MCF 10A (cell line): ENCODE results near the gene SEC16B. TPM values are rescaled to one million over a fixed set of nuclear protein-coding genes. Genes with fewer than 3 reads are reported as not detected.

Source experiments
- BruUV-seq: library from RNA; stranded (reverse); fragments of 400-500 nt; replicated peaks from 2 replicates; lab custom pipeline; 2021; lab: Mats Ljungman, UMichigan
- CTCF ChIA-PET: fragments of 300-600 bp; sonication (Branson Sonifier 250); formaldehyde crosslinking; extraction: SDS; loops from one replicate; lab custom pipeline; 2021; ENCODE audit warnings: antibody characterized with exemption, inconsistent platforms; lab: Yijun Ruan, JAX
- POLR2A ChIA-PET: fragments of 300-600, 350-650 bp; sonication (Branson Sonifier 250); formaldehyde crosslinking; extraction: SDS; loops from one replicate; lab custom pipeline; 2020; ENCODE audit warnings: antibody characterized with exemption, inconsistent platforms; lab: Yijun Ruan, JAX
- DNase-seq: peaks from one replicate; pipeline ENCODE4 v3.0.0-alpha.2; 2018; ENCODE audit not compliant: unreplicated experiment
- H3K27ac Mint-ChIP-seq: one replicate; pipeline ENCODE4 v1.8.0; 2022; ENCODE audit warnings: mild to moderate bottlenecking, low read depth, mixed read lengths; ENCODE audit not compliant: unreplicated experiment
- H3K27me3 Mint-ChIP-seq: one replicate; pipeline ENCODE4 v1.8.0; 2022; ENCODE audit warnings: mixed read lengths; ENCODE audit not compliant: insufficient read depth, unreplicated experiment
- H3K36me3 Mint-ChIP-seq: one replicate; pipeline ENCODE4 v1.8.0; 2022; ENCODE audit warnings: mild to moderate bottlenecking, moderate library complexity, mixed read lengths; ENCODE audit not compliant: insufficient read depth, unreplicated experiment
- H3K4me1 Mint-ChIP-seq: one replicate; pipeline ENCODE4 v1.8.0; 2022; ENCODE audit warnings: mixed read lengths; ENCODE audit not compliant: insufficient read depth, unreplicated experiment
- H3K4me3 Mint-ChIP-seq: one replicate; pipeline ENCODE4 v1.8.0; 2022; ENCODE audit warnings: mild to moderate bottlenecking, moderate library complexity, mixed read lengths; ENCODE audit not compliant: unreplicated experiment
- H3K9me3 Mint-ChIP-seq: one replicate; pipeline ENCODE4 v1.8.0; 2022; ENCODE audit warnings: mixed read lengths; ENCODE audit not compliant: unreplicated experiment
- intact Hi-C: fragments of 100-400 bp; cut with micrococcal nuclease; formaldehyde crosslinking; loops from 2 replicates; pipeline ENCODE4 v1.14.1; 2022
- total RNA-seq: library from RNA; stranded (reverse); gene quantifications from 2 replicates; pipeline ENCODE4 v1.2.3, GENCODE V29; 2022
- TF ChIP-seq, protein P1 (sequence below): fragments of 200-600 bp; IDR thresholded peaks from one replicate; pipeline ENCODE4 v1.8.0; 2022; ENCODE audit warnings: antibody characterized with exemption, mild to moderate bottlenecking; ENCODE audit not compliant: unreplicated experiment

The SEC16B gene
- total RNA-seq, 1 experiment from 2014 or later, result not detected

DNA sequence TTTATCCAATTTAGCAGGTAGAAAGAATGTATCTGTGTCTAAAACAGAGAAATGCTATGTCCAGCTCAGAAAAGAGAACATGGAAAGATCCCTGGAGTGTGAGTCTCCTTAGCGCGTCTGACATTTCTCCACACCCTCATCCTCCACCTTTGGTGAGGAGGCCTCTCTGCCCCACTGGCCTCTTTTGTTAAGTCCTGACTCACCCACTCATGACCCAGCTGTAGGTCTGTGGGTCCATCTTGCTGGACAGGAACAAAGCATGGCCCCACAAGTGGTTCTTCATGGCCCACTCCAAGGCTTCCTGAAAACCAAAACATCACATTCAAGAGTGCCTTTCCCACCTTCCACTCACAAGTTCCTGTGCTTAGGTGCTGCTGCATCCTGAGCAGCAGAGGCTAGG is 15.8 kb downstream of the SEC16B start:
- no TSS peak for BruUV-seq
- no peak overlapping the region for H3K27ac Mint-ChIP-seq
- no peaks in the 10 kb centered on the region for H3K27me3 Mint-ChIP-seq
- CTCF ChIA-PET, result interaction anchor here (0.6 to 5.7 kb wide), 9 partner anchors 8 to 1055 kb away, joined by 3 to 33 read pairs (median 3); no protein-coding TSS in a partner anchor
- DNase-seq, result no peak
- intact Hi-C loops, result no loop called here
- H3K9me3 Mint-ChIP-seq, result no peaks in the 10 kb centered on the region
- TF ChIP-seq, protein P1, sequence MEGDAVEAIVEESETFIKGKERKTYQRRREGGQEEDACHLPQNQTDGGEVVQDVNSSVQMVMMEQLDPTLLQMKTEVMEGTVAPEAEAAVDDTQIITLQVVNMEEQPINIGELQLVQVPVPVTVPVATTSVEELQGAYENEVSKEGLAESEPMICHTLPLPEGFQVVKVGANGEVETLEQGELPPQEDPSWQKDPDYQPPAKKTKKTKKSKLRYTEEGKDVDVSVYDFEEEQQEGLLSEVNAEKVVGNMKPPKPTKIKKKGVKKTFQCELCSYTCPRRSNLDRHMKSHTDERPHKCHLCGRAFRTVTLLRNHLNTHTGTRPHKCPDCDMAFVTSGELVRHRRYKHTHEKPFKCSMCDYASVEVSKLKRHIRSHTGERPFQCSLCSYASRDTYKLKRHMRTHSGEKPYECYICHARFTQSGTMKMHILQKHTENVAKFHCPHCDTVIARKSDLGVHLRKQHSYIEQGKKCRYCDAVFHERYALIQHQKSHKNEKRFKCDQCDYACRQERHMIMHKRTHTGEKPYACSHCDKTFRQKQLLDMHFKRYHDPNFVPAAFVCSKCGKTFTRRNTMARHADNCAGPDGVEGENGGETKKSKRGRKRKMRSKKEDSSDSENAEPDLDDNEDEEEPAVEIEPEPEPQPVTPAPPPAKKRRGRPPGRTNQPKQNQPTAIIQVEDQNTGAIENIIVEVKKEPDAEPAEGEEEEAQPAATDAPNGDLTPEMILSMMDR, result no peak
- POLR2A ChIA-PET, result no interaction called here
- no peaks in the 10 kb centered on the region for H3K36me3 Mint-ChIP-seq
- no peak overlapping the region for H3K4me3 Mint-ChIP-seq
- H3K4me1 Mint-ChIP-seq, result no peaks in the 10 kb centered on the region

GRCh38 chr1:177953549-177953948 is 16.3 kb downstream of the SEC16B start:
- no peak for DNase-seq
- no peaks in the 10 kb centered on the region for H3K36me3 Mint-ChIP-seq
- H3K27ac Mint-ChIP-seq, result no peak overlapping the region
- ChIA-PET POLR2A (no interaction called here), CTCF (interaction anchor here (0.6 to 5.7 kb wide), 7 partner anchors 8 to 1057 kb away, joined by 3 to 33 read pairs (median 4); no protein-coding TSS in a partner anchor)
- H3K27me3 Mint-ChIP-seq, result no peaks in the 10 kb centered on the region
- intact Hi-C loops, result no loop called here
- H3K4me3 Mint-ChIP-seq, result no peak overlapping the region
- H3K4me1 Mint-ChIP-seq, result no peaks in the 10 kb centered on the region
- TF ChIP-seq, protein P1, result no peak
- BruUV-seq, result no TSS peak
- H3K9me3 Mint-ChIP-seq, result no peaks in the 10 kb centered on the region

DNA sequence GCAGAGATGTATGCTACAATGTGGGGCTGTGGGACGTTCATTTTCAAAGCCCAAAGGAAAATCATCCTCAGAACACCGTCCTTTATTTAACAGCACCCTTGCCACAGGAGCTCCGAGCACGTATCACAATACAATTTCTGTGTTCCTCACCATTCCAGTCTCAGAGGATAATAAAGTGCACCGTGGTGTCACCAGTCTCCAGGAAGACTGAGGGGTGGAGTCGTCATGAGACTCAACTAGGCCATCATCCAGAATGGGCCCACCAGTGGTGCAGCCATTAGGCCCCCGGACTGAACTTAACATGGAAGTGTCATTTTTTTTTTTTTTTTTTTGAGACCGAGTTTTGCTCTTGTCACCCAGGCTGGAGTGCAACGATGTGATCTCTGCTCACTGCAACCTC is 17.2 kb downstream of the SEC16B start:
- H3K27me3 Mint-ChIP-seq, result no peaks in the 10 kb centered on the region
- TF ChIP-seq, protein P1, result no peak
- H3K36me3 Mint-ChIP-seq, result no peaks in the 10 kb centered on the region
- no peaks in the 10 kb centered on the region for H3K9me3 Mint-ChIP-seq
- no peaks in the 10 kb centered on the region for H3K4me1 Mint-ChIP-seq
- ChIA-PET CTCF (interaction anchor here (0.5 to 5.7 kb wide), 11 partner anchors 15 to 1057 kb away, joined by 3 to 33 read pairs (median 4); no protein-coding TSS in a partner anchor), POLR2A (no interaction called here)
- no TSS peak for BruUV-seq
- intact Hi-C loops, result no loop called here
- no peak overlapping the region for H3K4me3 Mint-ChIP-seq
- no peak for DNase-seq
- no peak overlapping the region for H3K27ac Mint-ChIP-seq

- H3K36me3 Mint-ChIP-seq, result no peaks in the 10 kb centered on the region
These were observed 17.6 kb downstream of the SEC16B start for GRCh38 chr1:177952249-177952648.

More at GRCh38 chr1:177952249-177952648, 17.6 kb downstream of the SEC16B start:
- no peak for DNase-seq
- intact Hi-C loops, result no loop called here
- POLR2A ChIA-PET, result no interaction called here
- TF ChIP-seq, protein P1, result no peak
- CTCF ChIA-PET, result interaction anchor here (0.5 to 5.7 kb wide), 14 partner anchors 8 to 1057 kb away, joined by 3 to 33 read pairs (median 4); no protein-coding TSS in a partner anchor
- BruUV-seq, result no TSS peak
- H3K27me3 Mint-ChIP-seq, result no peaks in the 10 kb centered on the region
- H3K4me3 Mint-ChIP-seq, result no peak overlapping the region
- no peak overlapping the region for H3K27ac Mint-ChIP-seq
- no peaks in the 10 kb centered on the region for H3K4me1 Mint-ChIP-seq
- H3K9me3 Mint-ChIP-seq, result no peaks in the 10 kb centered on the region
